ENCODE measurements around the gene BMP8B. TPM values are rescaled to one million over a fixed set of nuclear protein-coding genes. Genes with fewer than 3 reads are reported as not detected.

The BMP8B gene, protein sequence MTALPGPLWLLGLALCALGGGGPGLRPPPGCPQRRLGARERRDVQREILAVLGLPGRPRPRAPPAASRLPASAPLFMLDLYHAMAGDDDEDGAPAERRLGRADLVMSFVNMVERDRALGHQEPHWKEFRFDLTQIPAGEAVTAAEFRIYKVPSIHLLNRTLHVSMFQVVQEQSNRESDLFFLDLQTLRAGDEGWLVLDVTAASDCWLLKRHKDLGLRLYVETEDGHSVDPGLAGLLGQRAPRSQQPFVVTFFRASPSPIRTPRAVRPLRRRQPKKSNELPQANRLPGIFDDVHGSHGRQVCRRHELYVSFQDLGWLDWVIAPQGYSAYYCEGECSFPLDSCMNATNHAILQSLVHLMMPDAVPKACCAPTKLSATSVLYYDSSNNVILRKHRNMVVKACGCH
- total RNA-seq = 1.2 and 1.4 TPM in 2 replicates

GRCh38 chr1:39788758-39789570 is at the start of gene BMP8B:
Gene BMP8B (minus strand): TSS chr1:39788865. CDS start chr1:39788485, 380 bp downstream.
- Mint-ChIP-seq H3K27me3 (peaks cover 3% of the 10 kb centered on the region), H3K4me1 (peaks cover 19% of the 10 kb centered on the region), H3K36me3 (ENCODE audit: low read depth) (no peaks in the 10 kb centered on the region), H3K27ac (peak within 1 kb of the TSS; percentile 79), H3K9me3 (no peaks in the 10 kb centered on the region), H3K4me3 (peak within 1 kb of the TSS; percentile 81)
- ChIA-PET POLR2A (interaction anchor here (0.5 to 2.0 kb wide), 5 partner anchors 9 to 741 kb away, joined by 3 to 35 read pairs (median 3); partner anchors contain the start of gene PPIE), CTCF (interaction anchor here (0.9 to 1.9 kb wide), 4 partner anchors 9 to 15 kb away, joined by 3 to 7 read pairs (median 4); no protein-coding TSS in a partner anchor)
- DNase-seq = peak; percentile 70
- intact Hi-C loops (cut with micrococcal nuclease) = loop anchor here (1.0 kb wide), 1 partner anchor 10 kb away; no protein-coding TSS in a partner anchor
- TF ChIP-seq CTCF (IDR thresholded peaks at IDR 0.05) = no peak
- ATAC-seq (ENCODE audit: low read depth) = peak; percentile 85

GRCh38 chr1:39836595-39837110 is 48.0 kb upstream of the BMP8B start:
- CTCF ChIA-PET = interaction anchor here (1.6 kb wide), 1 partner anchor 19 kb away, joined by 6 read pairs; no protein-coding TSS in a partner anchor
- DNase-seq (no peak), ATAC-seq (ENCODE audit: low read depth) (no peak)
- Mint-ChIP-seq H3K36me3 (ENCODE audit: low read depth) (peaks cover 40% of the 10 kb centered on the region), H3K9me3 (no peaks in the 10 kb centered on the region), H3K27ac (no peak overlapping the region), H3K4me3 (no peak overlapping the region), H3K27me3 (no peaks in the 10 kb centered on the region), H3K4me1 (no peaks in the 10 kb centered on the region)
- POLR2A ChIA-PET = no interaction called here
- intact Hi-C loops (cut with micrococcal nuclease) = no loop called here
- TF ChIP-seq CTCF (IDR thresholded peaks at IDR 0.05) = no peak

DNA sequence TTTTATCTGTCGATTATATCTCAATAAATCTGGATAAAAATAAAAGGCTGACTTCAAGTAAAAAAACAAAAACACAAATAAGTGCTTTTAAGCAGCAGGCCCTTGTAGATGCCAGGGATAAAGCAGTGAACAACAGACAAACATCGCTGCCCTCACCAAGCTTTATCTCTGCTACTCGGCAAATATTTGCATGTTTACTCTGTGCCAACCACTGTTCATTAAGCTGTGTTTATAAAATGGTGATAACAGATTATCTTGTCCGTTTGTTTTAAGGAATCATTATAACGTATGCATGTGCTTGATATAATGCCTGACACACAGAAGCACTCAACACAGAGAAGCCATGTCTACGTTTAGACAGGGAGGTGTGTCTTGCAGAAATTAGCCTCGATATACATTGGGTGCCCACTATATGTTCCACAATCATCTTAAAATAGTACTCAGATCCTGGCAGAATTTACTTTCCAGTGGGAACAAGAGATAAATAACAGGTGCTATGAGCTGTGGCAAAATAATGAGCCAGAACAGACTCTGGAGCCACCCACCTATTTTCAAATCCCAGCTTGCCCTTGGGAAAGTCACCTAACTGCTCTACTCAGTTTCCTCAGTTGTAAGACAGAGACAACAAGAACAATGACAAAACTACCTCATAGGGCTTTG is 47.4 kb upstream of the BMP8B start:
- Mint-ChIP-seq H3K4me1 (no peaks in the 10 kb centered on the region), H3K36me3 (ENCODE audit: low read depth) (peaks cover 34% of the 10 kb centered on the region), H3K27me3 (no peaks in the 10 kb centered on the region), H3K9me3 (no peaks in the 10 kb centered on the region), H3K4me3 (no peak overlapping the region), H3K27ac (no peak overlapping the region)
- TF ChIP-seq CTCF (IDR thresholded peaks at IDR 0.05) = no peak
- CTCF ChIA-PET = interaction anchor here (1.6 kb wide), 1 partner anchor 19 kb away, joined by 6 read pairs; no protein-coding TSS in a partner anchor
- intact Hi-C loops (cut with micrococcal nuclease) = no loop called here
- POLR2A ChIA-PET = no interaction called here
- DNase-seq (no peak), ATAC-seq (ENCODE audit: low read depth) (no peak)

DNA sequence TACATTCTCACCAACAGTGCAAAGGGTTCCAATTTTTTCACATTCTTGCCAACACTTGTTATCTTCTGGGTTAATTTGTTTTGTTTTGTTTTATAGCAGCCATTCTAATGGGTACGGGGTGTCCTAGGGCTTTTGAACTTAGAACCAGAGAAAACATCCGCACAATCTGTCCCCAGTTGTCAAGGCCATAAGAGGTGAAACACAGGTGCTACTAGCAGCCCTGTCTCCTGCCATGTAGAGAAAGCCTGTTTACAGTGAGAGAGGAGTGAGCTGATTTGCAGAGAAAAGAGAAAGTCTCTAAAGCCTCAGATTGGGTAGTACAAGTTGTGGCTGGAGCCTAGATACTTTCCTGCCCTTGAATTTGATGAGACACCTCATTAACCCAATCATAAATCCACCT is 46.4 kb upstream of the BMP8B start:
- no peak for TF ChIP-seq CTCF (IDR thresholded peaks at IDR 0.05)
- DNase-seq (no peak), ATAC-seq (ENCODE audit: low read depth) (no peak)
- Mint-ChIP-seq H3K4me3 (no peak overlapping the region), H3K9me3 (no peaks in the 10 kb centered on the region), H3K4me1 (no peaks in the 10 kb centered on the region), H3K27me3 (no peaks in the 10 kb centered on the region), H3K27ac (no peak overlapping the region), H3K36me3 (ENCODE audit: low read depth) (peaks cover 26% of the 10 kb centered on the region)
- intact Hi-C loops (cut with micrococcal nuclease) = no loop called here
- ChIA-PET POLR2A (interaction anchor here (0.7 kb wide), 1 partner anchor 9 kb away, joined by 6 read pairs; no protein-coding TSS in a partner anchor), CTCF (no interaction called here)
